ENCODE measurements around the gene APP. TPM values are rescaled to one million over a fixed set of nuclear protein-coding genes. Genes with fewer than 3 reads are reported as not detected.
A peak's percentile ranks its signal among the peaks of the same experiment; 100 is the strongest.

The APP gene
- polyA plus RNA-seq, 1 experiment = 964 TPM

GRCh38 chr21:25934771-25935224, 235.8 kb downstream of the APP start:
- Histone ChIP-seq H3K4me3 (ENCODE audit: low read depth, low read length) (no peak overlapping the region), H3K36me3 (ENCODE audit: control insufficient read depth, insufficient read depth, low read length) (no peaks in the 10 kb centered on the region), H3K27me3 (ENCODE audit: control insufficient read depth, insufficient read depth, low read length) (no peaks in the 10 kb centered on the region)
- ChIA-PET POLR2A (no interaction called here), CTCF (interaction anchor here (0.6 to 1.0 kb wide), 2 partner anchors 32 to 518 kb away, joined by 3 to 4 read pairs; no protein-coding TSS in a partner anchor)
- peak; percentile 66 for DNase-seq (ENCODE audit: low read depth)
- no peak for TF ChIP-seq CTCF (IDR thresholded peaks at IDR 0.05; ENCODE audit: insufficient read depth, low read depth, low read length)

GRCh38 chr21:25934130-25934529, 236.4 kb downstream of the APP start:
- no peaks in the 10 kb centered on the region for H3K36me3 ChIP-seq (ENCODE audit: control insufficient read depth, insufficient read depth, low read length)
- no peak overlapping the region for H3K4me3 ChIP-seq (ENCODE audit: low read depth, low read length)
- ChIA-PET CTCF (interaction anchor here (0.6 to 1.1 kb wide), 3 partner anchors 59 to 772 kb away, joined by 3 to 8 read pairs (median 3); no protein-coding TSS in a partner anchor), POLR2A (no interaction called here)
- no peak for DNase-seq (ENCODE audit: low read depth)
- no peak for TF ChIP-seq CTCF (IDR thresholded peaks at IDR 0.05; ENCODE audit: insufficient read depth, low read depth, low read length)
- no peaks in the 10 kb centered on the region for H3K27me3 ChIP-seq (ENCODE audit: control insufficient read depth, insufficient read depth, low read length)

- DNase-seq (ENCODE audit: low read depth) = no peak
- Histone ChIP-seq H3K4me3 (ENCODE audit: low read depth, low read length) (no peak overlapping the region), H3K36me3 (ENCODE audit: control insufficient read depth, insufficient read depth, low read length) (no peaks in the 10 kb centered on the region), H3K27me3 (ENCODE audit: control insufficient read depth, insufficient read depth, low read length) (no peaks in the 10 kb centered on the region)
- no peak for TF ChIP-seq CTCF (IDR thresholded peaks at IDR 0.05; ENCODE audit: insufficient read depth, low read depth, low read length)
- CTCF ChIA-PET = no interaction called here
- POLR2A ChIA-PET = no interaction called here
Observed at GRCh38 chr21:25931765-25932164, 238.8 kb downstream of the APP start.

- CTCF ChIA-PET = interaction anchor here (0.6 to 1.0 kb wide), 2 partner anchors 35 to 1955 kb away, joined by 3 read pairs; no protein-coding TSS in a partner anchor
- POLR2A ChIA-PET = interaction anchor here (0.6 kb wide), 1 partner anchor 15 kb away, joined by 3 read pairs; no protein-coding TSS in a partner anchor
- no peak for TF ChIP-seq CTCF (IDR thresholded peaks at IDR 0.05; ENCODE audit: insufficient read depth, low read depth, low read length)
- Histone ChIP-seq H3K36me3 (ENCODE audit: control insufficient read depth, insufficient read depth, low read length) (no peaks in the 10 kb centered on the region), H3K4me3 (ENCODE audit: low read depth, low read length) (no peak overlapping the region), H3K27me3 (ENCODE audit: control insufficient read depth, insufficient read depth, low read length) (no peaks in the 10 kb centered on the region)
- DNase-seq (ENCODE audit: low read depth) = no peak
Observed at GRCh38 chr21:25929856-25930520, 240.6 kb downstream of the APP start.

- H3K36me3 ChIP-seq (ENCODE audit: control insufficient read depth, insufficient read depth, low read length) = no peaks in the 10 kb centered on the region
- ChIA-PET POLR2A (no interaction called here), CTCF (interaction anchor here (0.9 kb wide), 1 partner anchor 57 kb away, joined by 3 read pairs; no protein-coding TSS in a partner anchor)
- TF ChIP-seq CTCF (IDR thresholded peaks at IDR 0.05; ENCODE audit: insufficient read depth, low read depth, low read length) = no peak
- H3K4me3 ChIP-seq (ENCODE audit: low read depth, low read length) = no peak overlapping the region
- DNase-seq (ENCODE audit: low read depth) = no peak
- H3K27me3 ChIP-seq (ENCODE audit: control insufficient read depth, insufficient read depth, low read length) = no peaks in the 10 kb centered on the region
Observed at GRCh38 chr21:25927195-25927880, 243.2 kb downstream of the APP start.

Measured in BJ (cell line).